ENCODE measurements around the gene PIK3CG.

PIK3CG gene

DNA sequence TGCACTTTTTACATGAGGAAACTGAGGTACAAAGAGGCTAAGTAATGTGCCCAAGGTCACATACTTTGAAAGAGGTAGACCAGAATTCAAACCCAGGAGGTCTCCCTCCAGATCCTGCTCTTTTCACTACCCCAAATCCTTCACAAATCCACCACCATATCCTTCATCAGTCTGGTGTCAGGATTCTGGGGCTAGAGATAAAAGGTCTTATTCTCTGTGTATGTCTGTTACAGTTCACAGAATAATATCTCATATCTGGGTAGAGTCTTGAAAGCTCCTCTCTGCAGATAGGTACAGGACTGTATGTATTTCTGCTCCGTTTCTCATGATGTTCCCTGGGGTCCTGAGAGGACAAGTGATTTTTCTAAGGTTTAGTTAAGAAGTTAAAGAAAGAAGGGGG lies 4.9 kb downstream of the PIK3CG start:
- H3K4me3 ChIP-seq (ENCODE audit: low read length) = no peak overlapping the region
- DNase-seq (ENCODE audit: low read depth) = no peak
- TF ChIP-seq, protein P1, sequence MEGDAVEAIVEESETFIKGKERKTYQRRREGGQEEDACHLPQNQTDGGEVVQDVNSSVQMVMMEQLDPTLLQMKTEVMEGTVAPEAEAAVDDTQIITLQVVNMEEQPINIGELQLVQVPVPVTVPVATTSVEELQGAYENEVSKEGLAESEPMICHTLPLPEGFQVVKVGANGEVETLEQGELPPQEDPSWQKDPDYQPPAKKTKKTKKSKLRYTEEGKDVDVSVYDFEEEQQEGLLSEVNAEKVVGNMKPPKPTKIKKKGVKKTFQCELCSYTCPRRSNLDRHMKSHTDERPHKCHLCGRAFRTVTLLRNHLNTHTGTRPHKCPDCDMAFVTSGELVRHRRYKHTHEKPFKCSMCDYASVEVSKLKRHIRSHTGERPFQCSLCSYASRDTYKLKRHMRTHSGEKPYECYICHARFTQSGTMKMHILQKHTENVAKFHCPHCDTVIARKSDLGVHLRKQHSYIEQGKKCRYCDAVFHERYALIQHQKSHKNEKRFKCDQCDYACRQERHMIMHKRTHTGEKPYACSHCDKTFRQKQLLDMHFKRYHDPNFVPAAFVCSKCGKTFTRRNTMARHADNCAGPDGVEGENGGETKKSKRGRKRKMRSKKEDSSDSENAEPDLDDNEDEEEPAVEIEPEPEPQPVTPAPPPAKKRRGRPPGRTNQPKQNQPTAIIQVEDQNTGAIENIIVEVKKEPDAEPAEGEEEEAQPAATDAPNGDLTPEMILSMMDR (conservative IDR thresholded peaks at IDR 0.05; ENCODE audit: low read length) = no peak

DNA sequence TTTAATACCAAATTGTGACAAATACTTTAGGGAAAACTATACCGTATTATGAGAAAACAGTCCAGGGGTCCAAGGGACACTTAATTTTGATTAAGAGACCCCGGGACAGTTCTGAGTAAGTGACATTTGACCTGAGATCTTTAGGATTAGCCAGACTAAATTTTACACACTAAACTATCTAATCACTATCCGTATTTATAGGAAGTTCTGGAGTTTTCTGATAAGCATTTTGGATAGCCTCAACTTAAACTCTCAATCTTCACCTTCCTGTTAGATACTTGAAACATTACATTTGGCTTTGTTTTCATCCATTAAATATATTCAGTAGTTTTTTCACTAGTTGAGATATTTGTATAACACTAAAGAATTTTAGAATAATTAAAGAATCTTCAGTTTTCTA lies 5.4 kb downstream of the PIK3CG start:
- H3K4me3 ChIP-seq (ENCODE audit: low read length) = no peak overlapping the region
- DNase-seq (ENCODE audit: low read depth) = no peak
- TF ChIP-seq, protein P1 (conservative IDR thresholded peaks at IDR 0.05; ENCODE audit: low read length) = no peak

DNA sequence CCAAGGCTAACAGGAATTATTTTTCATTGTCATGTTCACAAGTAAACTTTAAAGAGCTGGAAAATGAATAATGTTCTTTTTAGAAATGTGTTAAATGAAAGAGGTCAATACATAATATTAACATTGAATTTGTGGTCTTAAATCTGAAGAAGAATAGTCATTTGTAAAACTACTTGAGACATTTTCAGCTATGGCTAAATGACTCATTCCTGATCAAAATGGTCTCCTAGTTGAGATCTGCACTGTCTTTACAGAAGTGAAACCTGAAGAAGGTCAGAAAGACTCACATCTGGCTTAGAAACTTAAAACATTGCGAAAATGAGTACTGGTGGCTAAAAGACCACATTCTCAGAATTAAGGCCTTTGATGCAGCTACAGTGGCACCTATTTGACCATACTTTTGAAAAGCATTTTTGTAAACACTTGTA lies 5.9 kb downstream of the PIK3CG start:
- TF ChIP-seq, protein P1 (conservative IDR thresholded peaks at IDR 0.05; ENCODE audit: low read length) = no peak
- DNase-seq (ENCODE audit: low read depth) = peak; percentile 41
- H3K4me3 ChIP-seq (ENCODE audit: low read length) = no peak overlapping the region

DNA sequence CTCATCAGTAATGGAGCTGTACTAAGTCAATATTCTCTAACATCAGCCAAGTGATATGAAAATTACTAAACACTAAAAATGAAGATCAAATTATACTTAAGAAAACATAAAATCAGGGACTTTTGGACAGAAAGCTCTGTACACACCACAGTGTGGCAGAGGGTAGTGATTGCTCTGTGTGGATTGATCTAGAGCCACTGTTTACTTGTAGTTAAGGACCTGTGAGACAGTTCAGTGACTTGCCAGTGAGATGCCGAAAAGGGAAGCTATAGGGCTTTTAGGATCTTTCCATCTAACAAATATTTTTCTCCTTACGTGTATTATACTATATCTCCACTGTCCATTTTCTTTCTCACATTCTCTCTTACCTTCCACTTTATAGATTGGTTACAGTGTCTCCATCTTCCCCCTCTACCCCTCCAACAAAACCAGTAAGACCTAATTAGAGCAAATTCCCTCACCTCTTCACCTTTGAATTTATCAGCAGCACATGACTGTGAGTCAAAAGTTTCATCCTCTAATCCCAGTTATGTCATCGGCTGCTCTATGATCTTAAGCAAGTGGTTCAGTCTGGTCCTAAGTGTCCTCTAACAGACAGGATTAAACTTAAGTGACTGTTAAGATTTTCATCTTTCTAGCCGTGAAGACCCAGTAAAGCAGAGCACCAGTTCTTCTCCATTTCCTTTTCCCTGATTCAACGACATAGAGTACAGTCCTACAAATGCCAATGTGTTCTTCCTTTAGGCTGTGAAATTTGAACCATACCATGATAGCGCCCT lies 6.9 kb downstream of the PIK3CG start:
- TF ChIP-seq, protein P1 (conservative IDR thresholded peaks at IDR 0.05; ENCODE audit: low read length) = no peak
- no peak for DNase-seq (ENCODE audit: low read depth)
- no peak overlapping the region for H3K4me3 ChIP-seq (ENCODE audit: low read length)

DNA sequence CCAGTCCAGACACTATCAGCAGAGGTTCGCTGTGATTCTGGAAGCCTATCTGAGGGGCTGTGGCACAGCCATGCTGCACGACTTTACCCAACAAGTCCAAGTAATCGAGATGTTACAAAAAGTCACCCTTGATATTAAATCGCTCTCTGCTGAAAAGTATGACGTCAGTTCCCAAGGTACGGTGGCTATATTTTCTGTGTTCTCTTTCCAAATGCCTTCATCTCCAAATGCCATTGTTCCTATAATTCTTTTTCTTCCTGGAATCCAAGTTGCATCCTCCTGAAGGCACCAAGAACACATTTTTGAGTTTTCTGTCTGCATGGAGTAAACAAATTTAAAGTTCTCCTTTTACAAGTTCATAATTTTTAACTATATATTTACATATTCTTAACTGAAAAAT lies 7.7 kb downstream of the PIK3CG start:
- no peak overlapping the region for H3K4me3 ChIP-seq (ENCODE audit: low read length)
- no peak for DNase-seq (ENCODE audit: low read depth)
- TF ChIP-seq, protein P1 (conservative IDR thresholded peaks at IDR 0.05; ENCODE audit: low read length) = no peak

DNA sequence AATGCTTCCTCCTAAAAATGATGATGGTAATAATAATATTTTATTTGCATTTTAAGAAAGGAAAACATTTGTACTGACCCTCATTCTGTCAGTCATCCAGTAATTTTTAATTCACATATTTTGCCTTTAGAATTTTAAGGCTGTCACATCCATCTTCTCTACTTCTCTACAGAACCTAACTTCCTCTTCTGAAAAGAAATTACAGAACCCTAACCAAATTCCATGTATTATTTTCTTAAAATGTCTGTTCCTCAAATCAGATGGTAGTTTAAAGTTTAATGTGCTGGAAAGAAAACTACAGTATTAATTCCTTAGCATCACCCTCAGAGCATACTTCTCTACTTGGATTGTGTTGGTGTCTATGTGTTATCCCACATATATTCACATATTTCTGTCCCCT lies 9.0 kb downstream of the PIK3CG start:
- TF ChIP-seq, protein P1 (conservative IDR thresholded peaks at IDR 0.05; ENCODE audit: low read length) = no peak
- no peak overlapping the region for H3K4me3 ChIP-seq (ENCODE audit: low read length)
- no peak for DNase-seq (ENCODE audit: low read depth)

DNA sequence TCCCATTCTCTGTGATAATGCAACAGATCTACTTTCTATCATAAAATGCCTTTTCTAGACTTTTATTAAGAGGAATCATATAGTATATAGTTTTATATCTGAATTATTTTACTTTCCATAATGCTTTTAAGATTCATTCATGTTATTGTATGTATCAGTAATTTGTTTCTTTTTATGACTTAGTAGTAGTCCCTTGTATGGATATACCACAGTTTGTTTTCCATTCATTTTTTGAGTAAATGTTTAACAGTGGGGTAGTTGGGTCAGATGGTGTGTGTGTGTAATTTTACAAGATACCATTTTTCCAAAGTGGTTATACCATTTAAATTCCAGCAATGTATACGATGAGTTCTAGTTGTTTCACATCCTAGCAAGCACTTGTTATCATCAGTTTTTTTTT lies 10.4 kb downstream of the PIK3CG start:
- TF ChIP-seq, protein P1 (conservative IDR thresholded peaks at IDR 0.05; ENCODE audit: low read length) = no peak
- no peak overlapping the region for H3K4me3 ChIP-seq (ENCODE audit: low read length)
- DNase-seq (ENCODE audit: low read depth) = no peak

All from AG10803 (cell line).